HEK293 (cell line): ENCODE results near the gene RAB11B.

Experiments
- CTCF ChIA-PET: fragments of 350-600 bp; formaldehyde crosslinking; extraction: SDS; loops from one replicate; lab custom pipeline; 2021; ENCODE audit warnings: antibody characterized with exemption; lab: Yijun Ruan, JAX
- POLR2A ChIA-PET: fragments of 300-600 bp; formaldehyde crosslinking; extraction: SDS; loops from one replicate; lab custom pipeline; 2020; ENCODE audit warnings: antibody characterized with exemption, inconsistent platforms; lab: Yijun Ruan, JAX
- H3K27ac ChIP-seq: fragments of 200-500 bp; sonication (Bioruptor generic); 2 replicates; pipeline ENCODE4 v1.5.1; 2014; ENCODE audit warnings: low read depth, low read length, control low read depth, inconsistent platforms; ENCODE audit errors: extremely low read depth
- H3K36me3 ChIP-seq, 2 experiments: fragments of 200-500 bp in 1 of 2; sonication (Bioruptor generic) in 1 of 2; 1 replicate in 1 of 2; 2 replicates in 1 of 2; pipeline ENCODE4 v1.5.1; 2014 to 2017; ENCODE audit warnings: inconsistent platforms in 2 of 2, low read length in 2 of 2; ENCODE audit not compliant: control insufficient read depth in 2 of 2, insufficient read depth in 1 of 2
- H3K4me1 ChIP-seq: fragments of 200-500 bp; sonication (Bioruptor generic); 2 replicates; pipeline ENCODE4 v1.5.1; 2014; ENCODE audit warnings: mild to moderate bottlenecking, low read length, inconsistent platforms; ENCODE audit not compliant: control insufficient read depth, insufficient read depth
- H3K4me3 ChIP-seq: 2 replicates; pipeline ENCODE4 v1.5.1; 2011; ENCODE audit warnings: low read depth, mild to moderate bottlenecking, control low read depth, low read length, moderate library complexity
- H3K9me3 ChIP-seq: fragments of 200-500 bp; sonication (Bioruptor generic); 2 replicates; pipeline ENCODE4 v1.5.1; 2014; ENCODE audit warnings: low read depth, low read length, inconsistent platforms; ENCODE audit not compliant: control insufficient read depth, insufficient read depth
- CTCF ChIP-seq: fragments of 450-650 bp; formaldehyde crosslinking; IDR thresholded peaks from 2 replicates; pipeline ENCODE4 v1.5.1; 2016; ENCODE audit warnings: missing biosample characterization, missing genetic modification characterization
- KLF1 ChIP-seq: fragments of 450-650 bp; formaldehyde crosslinking; IDR thresholded peaks from 2 replicates; pipeline ENCODE4 v1.5.1; 2016; ENCODE audit warnings: missing biosample characterization, missing genetic modification characterization
- OSR2 ChIP-seq: fragments of 450-650 bp; formaldehyde crosslinking; IDR thresholded peaks from 2 replicates; pipeline ENCODE4 v1.5.1; 2016; ENCODE audit warnings: missing biosample characterization, missing genetic modification characterization
- PATZ1 ChIP-seq: fragments of 450-650 bp; formaldehyde crosslinking; IDR thresholded peaks from 2 replicates; pipeline ENCODE4 v1.5.1; 2016; ENCODE audit warnings: missing biosample characterization, missing genetic modification characterization
- ZBTB17 ChIP-seq: fragments of 450-650 bp; formaldehyde crosslinking; IDR thresholded peaks from 2 replicates; pipeline ENCODE4 v1.5.1; 2016; ENCODE audit warnings: missing biosample characterization, missing genetic modification characterization
- ZBTB21 ChIP-seq: fragments of 450-650 bp; formaldehyde crosslinking; IDR thresholded peaks from 2 replicates; pipeline ENCODE4 v1.5.1; 2017; ENCODE audit warnings: missing biosample characterization, missing genetic modification characterization
- ZBTB7A ChIP-seq: fragments of 450-650 bp; formaldehyde crosslinking; IDR thresholded peaks from 2 replicates; pipeline ENCODE4 v1.5.1; 2016; ENCODE audit warnings: low read depth, missing biosample characterization, missing genetic modification characterization
- ZNF121 ChIP-seq: fragments of 450-650 bp; formaldehyde crosslinking; IDR thresholded peaks from 2 replicates; pipeline ENCODE4 v1.5.1; 2016; ENCODE audit warnings: missing biosample characterization, missing genetic modification characterization
- ZNF169 ChIP-seq: fragments of 450-650 bp; formaldehyde crosslinking; IDR thresholded peaks from 2 replicates; pipeline ENCODE4 v1.5.1; 2016; ENCODE audit warnings: missing biosample characterization, missing genetic modification characterization
- ZNF311 ChIP-seq: fragments of 450-650 bp; formaldehyde crosslinking; IDR thresholded peaks from 2 replicates; pipeline ENCODE4 v1.5.1; 2017; ENCODE audit warnings: missing biosample characterization, missing genetic modification characterization, borderline replicate concordance
- ZNF324 ChIP-seq: fragments of 450-650 bp; formaldehyde crosslinking; IDR thresholded peaks from 2 replicates; pipeline ENCODE4 v1.5.1; 2016; ENCODE audit warnings: missing biosample characterization, missing genetic modification characterization
- ZNF394 ChIP-seq: fragments of 450-650 bp; formaldehyde crosslinking; IDR thresholded peaks from 2 replicates; pipeline ENCODE4 v1.5.1; 2016; ENCODE audit warnings: missing biosample characterization, missing genetic modification characterization, mild to moderate bottlenecking, moderate library complexity, borderline replicate concordance
- ZNF404 ChIP-seq: fragments of 450-650 bp; formaldehyde crosslinking; IDR thresholded peaks from 2 replicates; pipeline ENCODE4 v1.5.1; 2017; ENCODE audit warnings: missing biosample characterization, missing genetic modification characterization
- ZNF580 ChIP-seq: fragments of 450-650 bp; formaldehyde crosslinking; IDR thresholded peaks from 2 replicates; pipeline ENCODE4 v1.5.1; 2016; ENCODE audit warnings: missing biosample characterization, missing genetic modification characterization
- ZNF600 ChIP-seq: fragments of 450-650 bp; formaldehyde crosslinking; IDR thresholded peaks from 2 replicates; pipeline ENCODE4 v1.5.1; 2016; ENCODE audit warnings: missing biosample characterization, missing genetic modification characterization
- ZNF670 ChIP-seq: fragments of 450-650 bp; formaldehyde crosslinking; IDR thresholded peaks from 2 replicates; pipeline ENCODE4 v1.5.1; 2016; ENCODE audit warnings: missing biosample characterization, missing genetic modification characterization, low read depth
- ZNF701 ChIP-seq: fragments of 450-650 bp; formaldehyde crosslinking; IDR thresholded peaks from 2 replicates; pipeline ENCODE4 v1.5.1; 2016; ENCODE audit warnings: missing biosample characterization, missing genetic modification characterization
- ZNF76 ChIP-seq: fragments of 450-650 bp; formaldehyde crosslinking; IDR thresholded peaks from 2 replicates; pipeline ENCODE4; 2016; ENCODE audit warnings: low read depth, missing biosample characterization, missing genetic modification characterization, borderline replicate concordance
- TF ChIP-seq, protein P1 (sequence below): fragments of 450-650 bp; formaldehyde crosslinking; IDR thresholded peaks from 2 replicates; pipeline ENCODE4 v1.5.1; 2017; ENCODE audit warnings: missing biosample characterization, missing genetic modification characterization
- TF ChIP-seq, protein P2 (sequence below): fragments of 450-650 bp; formaldehyde crosslinking; IDR thresholded peaks from 2 replicates; pipeline ENCODE4 v1.5.1; 2016; ENCODE audit warnings: missing biosample characterization, missing genetic modification characterization
- TF ChIP-seq, protein P3 (sequence below): fragments of 450-650 bp; formaldehyde crosslinking; IDR thresholded peaks from 2 replicates; pipeline ENCODE4 v1.5.1; 2016; ENCODE audit warnings: missing biosample characterization, missing genetic modification characterization
- TF ChIP-seq, protein P4 (sequence below): fragments of 450-650 bp; formaldehyde crosslinking; IDR thresholded peaks from 2 replicates; pipeline ENCODE4 v1.5.1; 2017; ENCODE audit warnings: missing biosample characterization, mild to moderate bottlenecking, missing genetic modification characterization, moderate library complexity

Gene RAB11B

GRCh38 chr19:8449830-8450229, 59.7 kb downstream of the RAB11B start:
- H3K9me3 ChIP-seq: no peaks in the 10 kb centered on the region
- TF ChIP-seq ZNF600 (tag by site-specific recombination) (peak; percentile 60), ZBTB7A (tag by site-specific recombination) (no peak), ZNF404 (tag by site-specific recombination) (no peak)
- TF ChIP-seq, protein P1, sequence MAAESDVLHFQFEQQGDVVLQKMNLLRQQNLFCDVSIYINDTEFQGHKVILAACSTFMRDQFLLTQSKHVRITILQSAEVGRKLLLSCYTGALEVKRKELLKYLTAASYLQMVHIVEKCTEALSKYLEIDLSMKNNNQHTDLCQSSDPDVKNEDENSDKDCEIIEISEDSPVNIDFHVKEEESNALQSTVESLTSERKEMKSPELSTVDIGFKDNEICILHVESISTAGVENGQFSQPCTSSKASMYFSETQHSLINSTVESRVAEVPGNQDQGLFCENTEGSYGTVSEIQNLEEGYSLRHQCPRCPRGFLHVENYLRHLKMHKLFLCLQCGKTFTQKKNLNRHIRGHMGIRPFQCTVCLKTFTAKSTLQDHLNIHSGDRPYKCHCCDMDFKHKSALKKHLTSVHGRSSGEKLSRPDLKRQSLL (tag by site-specific recombination): 0 out of 2 replicates have a peak, but pooled peaks have one; percentile 37
- peaks cover 12 to 49% of the 10 kb centered on the region in 2 experiments for H3K36me3 ChIP-seq
- no peak overlapping the region; the same call in 1 of the 2 replicates for H3K27ac ChIP-seq
- H3K4me3 ChIP-seq: no peak overlapping the region
- H3K4me1 ChIP-seq: peaks cover 35% of the 10 kb centered on the region
- ChIA-PET POLR2A (interaction anchor here (0.8 to 7.0 kb wide), 3 partner anchors 26 to 64 kb away, joined by 4 to 47 read pairs (median 5); partner anchors contain the start of genes MARCHF2 and ZNF414), CTCF (interaction anchor here (0.6 to 1.1 kb wide), 2 partner anchors 56 to 95 kb away, joined by 3 to 4 read pairs; no protein-coding TSS in a partner anchor)

DNA sequence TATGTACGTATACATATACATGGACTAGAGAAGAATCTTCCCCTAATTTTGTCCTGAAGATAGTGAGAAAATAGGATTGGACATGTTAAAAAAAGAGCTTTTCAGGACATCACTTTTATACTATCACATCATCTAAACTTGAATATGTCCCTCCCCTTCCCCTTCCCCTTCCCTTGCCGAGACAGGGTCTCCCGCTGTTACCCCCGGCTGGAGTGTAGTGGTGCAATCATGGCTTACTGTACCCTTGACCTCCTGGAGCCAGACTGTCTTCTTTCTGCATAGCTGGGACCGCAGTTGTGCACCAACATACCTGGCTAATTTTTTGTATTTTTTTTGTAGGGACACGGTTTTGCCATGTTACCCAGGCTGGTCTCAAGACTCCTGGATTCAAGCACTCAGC, 61.2 kb downstream of the RAB11B start:
- peaks cover 23 to 58% of the 10 kb centered on the region in 2 experiments for H3K36me3 ChIP-seq
- H3K9me3 ChIP-seq: no peaks in the 10 kb centered on the region
- ChIA-PET CTCF (interaction anchor here (0.6 to 1.1 kb wide), 3 partner anchors 9 to 55 kb away, joined by 3 to 4 read pairs (median 3); no protein-coding TSS in a partner anchor), POLR2A (interaction anchor here (0.6 to 2.0 kb wide), 2 partner anchors 62 to 531 kb away, joined by 5 to 7 read pairs; partner anchors contain the start of genes SNAPC2 and ZNF414)
- H3K4me3 ChIP-seq: no peak overlapping the region
- peak overlapping the region; percentile 43; the same call in 1 of the 2 replicates for H3K27ac ChIP-seq
- peaks cover 35% of the 10 kb centered on the region for H3K4me1 ChIP-seq
- TF ChIP-seq ZNF121 (tag by site-specific recombination) (no peak), ZNF394 (tag by site-specific recombination) (no peak), CTCF (tag by site-specific recombination) (no peak), ZNF670 (tag by site-specific recombination) (no peak), ZNF76 (tag by site-specific recombination) (no peak), KLF1 (tag by site-specific recombination) (no peak), ZNF169 (tag by site-specific recombination) (no peak), ZNF404 (tag by site-specific recombination) (no peak), ZBTB17 (no peak), ZNF701 (tag by site-specific recombination) (no peak), ZNF324 (tag by site-specific recombination) (no peak), ZBTB21 (no peak), ZNF311 (no peak), PATZ1 (no peak), OSR2 (tag by site-specific recombination) (no peak), ZNF580 (tag by site-specific recombination) (no peak)
- TF ChIP-seq, protein P2, sequence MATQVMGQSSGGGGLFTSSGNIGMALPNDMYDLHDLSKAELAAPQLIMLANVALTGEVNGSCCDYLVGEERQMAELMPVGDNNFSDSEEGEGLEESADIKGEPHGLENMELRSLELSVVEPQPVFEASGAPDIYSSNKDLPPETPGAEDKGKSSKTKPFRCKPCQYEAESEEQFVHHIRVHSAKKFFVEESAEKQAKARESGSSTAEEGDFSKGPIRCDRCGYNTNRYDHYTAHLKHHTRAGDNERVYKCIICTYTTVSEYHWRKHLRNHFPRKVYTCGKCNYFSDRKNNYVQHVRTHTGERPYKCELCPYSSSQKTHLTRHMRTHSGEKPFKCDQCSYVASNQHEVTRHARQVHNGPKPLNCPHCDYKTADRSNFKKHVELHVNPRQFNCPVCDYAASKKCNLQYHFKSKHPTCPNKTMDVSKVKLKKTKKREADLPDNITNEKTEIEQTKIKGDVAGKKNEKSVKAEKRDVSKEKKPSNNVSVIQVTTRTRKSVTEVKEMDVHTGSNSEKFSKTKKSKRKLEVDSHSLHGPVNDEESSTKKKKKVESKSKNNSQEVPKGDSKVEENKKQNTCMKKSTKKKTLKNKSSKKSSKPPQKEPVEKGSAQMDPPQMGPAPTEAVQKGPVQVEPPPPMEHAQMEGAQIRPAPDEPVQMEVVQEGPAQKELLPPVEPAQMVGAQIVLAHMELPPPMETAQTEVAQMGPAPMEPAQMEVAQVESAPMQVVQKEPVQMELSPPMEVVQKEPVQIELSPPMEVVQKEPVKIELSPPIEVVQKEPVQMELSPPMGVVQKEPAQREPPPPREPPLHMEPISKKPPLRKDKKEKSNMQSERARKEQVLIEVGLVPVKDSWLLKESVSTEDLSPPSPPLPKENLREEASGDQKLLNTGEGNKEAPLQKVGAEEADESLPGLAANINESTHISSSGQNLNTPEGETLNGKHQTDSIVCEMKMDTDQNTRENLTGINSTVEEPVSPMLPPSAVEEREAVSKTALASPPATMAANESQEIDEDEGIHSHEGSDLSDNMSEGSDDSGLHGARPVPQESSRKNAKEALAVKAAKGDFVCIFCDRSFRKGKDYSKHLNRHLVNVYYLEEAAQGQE (tag by site-specific recombination): no peak
- TF ChIP-seq, protein P3, sequence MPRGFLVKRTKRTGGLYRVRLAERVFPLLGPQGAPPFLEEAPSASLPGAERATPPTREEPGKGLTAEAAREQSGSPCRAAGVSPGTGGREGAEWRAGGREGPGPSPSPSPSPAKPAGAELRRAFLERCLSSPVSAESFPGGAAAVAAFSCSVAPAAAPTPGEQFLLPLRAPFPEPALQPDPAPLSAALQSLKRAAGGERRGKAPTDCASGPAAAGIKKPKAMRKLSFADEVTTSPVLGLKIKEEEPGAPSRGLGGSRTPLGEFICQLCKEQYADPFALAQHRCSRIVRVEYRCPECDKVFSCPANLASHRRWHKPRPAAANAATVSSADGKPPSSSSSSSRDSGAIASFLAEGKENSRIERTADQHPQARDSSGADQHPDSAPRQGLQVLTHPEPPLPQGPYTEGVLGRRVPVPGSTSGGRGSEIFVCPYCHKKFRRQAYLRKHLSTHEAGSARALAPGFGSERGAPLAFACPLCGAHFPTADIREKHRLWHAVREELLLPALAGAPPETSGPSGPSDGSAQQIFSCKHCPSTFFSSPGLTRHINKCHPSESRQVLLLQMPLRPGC (tag by site-specific recombination): no peak
- TF ChIP-seq, protein P4, sequence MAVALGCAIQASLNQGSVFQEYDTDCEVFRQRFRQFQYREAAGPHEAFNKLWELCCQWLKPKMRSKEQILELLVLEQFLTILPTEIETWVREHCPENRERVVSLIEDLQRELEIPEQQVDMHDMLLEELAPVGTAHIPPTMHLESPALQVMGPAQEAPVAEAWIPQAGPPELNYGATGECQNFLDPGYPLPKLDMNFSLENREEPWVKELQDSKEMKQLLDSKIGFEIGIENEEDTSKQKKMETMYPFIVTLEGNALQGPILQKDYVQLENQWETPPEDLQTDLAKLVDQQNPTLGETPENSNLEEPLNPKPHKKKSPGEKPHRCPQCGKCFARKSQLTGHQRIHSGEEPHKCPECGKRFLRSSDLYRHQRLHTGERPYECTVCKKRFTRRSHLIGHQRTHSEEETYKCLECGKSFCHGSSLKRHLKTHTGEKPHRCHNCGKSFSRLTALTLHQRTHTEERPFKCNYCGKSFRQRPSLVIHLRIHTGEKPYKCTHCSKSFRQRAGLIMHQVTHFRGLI (tag by site-specific recombination): no peak
